ES-I3 (cell line): ENCODE data around the gene PCSK4.
A peak's percentile ranks its signal among the peaks of the same experiment; 100 is the strongest.
"Not testable (repeated sequence)": the region's sequence is repeated elsewhere in the genome, so short reads cannot be mapped to it uniquely, and the experiment has no call there.

Source experiments
- H3K36me3 ChIP-seq: 2 replicates; pipeline ENCODE4 v1.6.1; 2013; ENCODE audit warnings: mild to moderate bottlenecking, low read length, control low read depth, moderate library complexity; ENCODE audit not compliant: insufficient read depth
- H3K4me1 ChIP-seq: 2 replicates; pipeline ENCODE4 v1.6.1; 2013; ENCODE audit warnings: mild to moderate bottlenecking, control low read depth, low read length; ENCODE audit not compliant: insufficient read depth
- H3K9ac ChIP-seq: 2 replicates; pipeline ENCODE4 v1.6.1; 2013; ENCODE audit warnings: low read depth, mild to moderate bottlenecking, low read length, moderate library complexity
- H3K9me3 ChIP-seq: 2 replicates; pipeline ENCODE4 v1.6.1; 2013; ENCODE audit warnings: mild to moderate bottlenecking, low read length, moderate library complexity; ENCODE audit not compliant: control insufficient read depth, insufficient read depth

Gene PCSK4

DNA sequence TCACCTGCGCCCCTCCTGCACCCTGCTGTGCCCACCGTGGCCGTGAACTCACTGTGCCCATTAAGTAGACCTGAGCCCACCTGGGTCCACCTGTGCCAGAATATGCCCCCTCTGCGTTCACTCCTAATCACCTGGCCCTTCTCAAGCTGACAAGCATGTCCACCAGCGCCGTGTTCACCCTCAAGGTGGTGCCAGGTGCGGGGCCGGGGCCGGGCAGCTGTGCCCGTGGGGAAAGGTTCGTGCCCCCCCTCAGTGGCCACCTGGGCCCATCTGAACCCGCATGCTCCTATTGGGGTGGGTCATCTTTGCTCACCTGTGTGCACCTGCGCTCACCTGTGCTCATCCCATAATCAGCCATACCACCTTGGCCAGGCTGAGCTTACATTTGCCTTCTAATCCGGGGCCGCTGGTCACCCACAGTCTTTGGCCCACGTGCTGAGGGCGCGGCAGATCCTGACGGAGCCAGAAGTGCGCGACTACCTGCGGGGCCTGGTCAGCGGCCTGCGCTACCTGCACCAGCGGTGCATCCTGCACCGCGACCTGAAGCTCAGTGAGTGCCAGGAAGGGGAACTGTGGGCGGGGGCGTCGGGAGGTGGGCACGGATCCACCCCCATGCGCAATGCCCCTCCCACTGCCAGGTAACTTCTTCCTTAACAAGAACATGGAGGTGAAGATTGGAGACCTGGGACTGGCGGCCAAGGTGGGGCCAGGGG lies 36.1 kb upstream of the PCSK4 start:
- H3K36me3 ChIP-seq: no peaks in the 10 kb centered on the region
- H3K4me1 ChIP-seq: no peaks in the 10 kb centered on the region
- H3K9me3 ChIP-seq: no peaks in the 10 kb centered on the region
- H3K9ac ChIP-seq: no peak overlapping the region

GRCh38 chr19:1525343-1525742 lies 35.2 kb upstream of the PCSK4 start:
- H3K36me3 ChIP-seq: no peaks in the 10 kb centered on the region
- no peak overlapping the region for H3K9ac ChIP-seq
- H3K4me1 ChIP-seq: no peaks in the 10 kb centered on the region
- no peaks in the 10 kb centered on the region for H3K9me3 ChIP-seq

- Histone ChIP-seq H3K9ac (no peak overlapping the region), H3K9me3 (no peaks in the 10 kb centered on the region), H3K36me3 (no peaks in the 10 kb centered on the region), H3K4me1 (no peaks in the 10 kb centered on the region)
Observed at GRCh38 chr19:1524972-1525325, 34.8 kb upstream of the PCSK4 start.

DNA sequence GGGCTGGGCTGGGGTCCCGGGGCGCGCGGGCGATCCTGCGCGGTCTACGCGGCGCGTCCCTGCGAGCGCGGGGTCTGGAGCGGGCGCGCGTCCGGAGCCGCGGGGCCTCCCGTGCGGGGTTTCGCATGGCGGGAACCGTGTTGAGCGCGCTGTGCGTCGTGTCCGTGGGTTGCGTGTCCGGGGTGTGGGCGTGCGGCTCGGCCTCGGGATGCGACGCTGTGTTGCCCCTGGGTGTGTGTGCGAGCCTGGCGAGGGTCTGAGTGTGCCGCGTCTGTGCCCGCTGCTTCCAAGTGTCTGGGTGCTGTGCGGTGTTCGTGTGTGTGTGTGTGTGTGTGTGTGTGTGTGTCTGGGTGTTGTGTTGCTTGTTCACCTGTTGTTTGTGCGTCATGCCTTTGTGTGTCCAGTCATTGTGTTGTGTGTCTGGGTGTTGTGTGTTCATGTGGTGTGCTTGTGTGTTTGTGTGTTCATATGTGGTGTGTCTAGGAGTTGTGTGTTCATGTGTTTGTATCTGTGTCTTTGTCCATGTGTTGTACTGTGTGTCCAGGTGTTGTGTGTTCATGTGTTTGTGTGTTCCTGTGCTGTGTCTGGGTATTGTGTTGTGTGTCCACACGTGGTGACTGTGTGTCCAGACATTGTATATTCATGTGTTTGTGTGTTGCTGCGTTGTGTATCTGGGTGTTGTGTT lies 34.3 kb upstream of the PCSK4 start:
- peak overlapping the region; percentile 47; the same call in 1 of the 2 replicates for H3K9ac ChIP-seq
- H3K4me1 ChIP-seq: no peaks in the 10 kb centered on the region

GRCh38 chr19:1523412-1524286 lies 33.5 kb upstream of the PCSK4 start, which contains the start of gene PLK5:
PLK5 (plus strand) TSS chr19:1524077; CDS start chr19:1526997, 2,920 bp downstream.
- H3K36me3 ChIP-seq: no peaks in the 10 kb centered on the region
- no peaks in the 10 kb centered on the region for H3K9me3 ChIP-seq
- peak within 1 kb of the TSS; percentile 47; the same call in 1 of the 2 replicates for H3K9ac ChIP-seq
- no peaks in the 10 kb centered on the region for H3K4me1 ChIP-seq

More for the DNA sequence above, 34.3 kb upstream of the PCSK4 start:
- Histone ChIP-seq H3K36me3 (no peaks in the 10 kb centered on the region), H3K9me3 (no peaks in the 10 kb centered on the region)

- H3K4me1 ChIP-seq: no peaks in the 10 kb centered on the region
- no peaks in the 10 kb centered on the region for H3K9me3 ChIP-seq
- H3K36me3 ChIP-seq: no peaks in the 10 kb centered on the region
- no peak overlapping the region for H3K9ac ChIP-seq
Observed at GRCh38 chr19:1522838-1523237, 32.7 kb upstream of the PCSK4 start.

GRCh38 chr19:1522061-1522460 lies 31.9 kb upstream of the PCSK4 start:
- no peaks in the 10 kb centered on the region for H3K36me3 ChIP-seq
- no peaks in the 10 kb centered on the region for H3K4me1 ChIP-seq
- H3K9me3 ChIP-seq: no peaks in the 10 kb centered on the region
- H3K9ac ChIP-seq: no peak overlapping the region

DNA sequence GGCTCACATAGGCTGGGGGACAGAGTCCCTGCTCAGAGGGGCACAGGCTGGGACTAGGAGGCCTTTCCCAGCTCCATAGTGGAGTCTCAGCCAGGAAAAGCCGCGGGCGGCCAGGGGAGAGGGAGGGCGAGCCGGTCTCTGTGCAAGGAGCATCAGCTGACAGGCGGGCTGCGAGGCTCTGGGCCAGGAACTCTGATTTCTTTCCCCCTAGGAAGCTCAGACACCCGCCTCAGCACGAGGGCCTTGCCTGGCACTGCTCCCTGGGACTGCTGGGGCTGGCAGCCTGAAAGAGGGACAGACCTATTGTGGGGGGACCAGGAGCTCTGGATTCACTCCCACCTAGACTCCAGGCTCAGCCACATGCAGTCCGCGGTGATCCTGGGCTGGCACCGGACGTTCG lies 31.5 kb upstream of the PCSK4 start:
- Histone ChIP-seq H3K36me3 (no peaks in the 10 kb centered on the region), H3K9me3 (no peaks in the 10 kb centered on the region), H3K9ac (no peak overlapping the region), H3K4me1 (no peaks in the 10 kb centered on the region)

GRCh38 chr19:1520203-1520780 lies 30.1 kb upstream of the PCSK4 start:
- Histone ChIP-seq H3K9me3 (no peaks in the 10 kb centered on the region), H3K9ac (no peak overlapping the region), H3K36me3 (no peaks in the 10 kb centered on the region), H3K4me1 (no peaks in the 10 kb centered on the region)

DNA sequence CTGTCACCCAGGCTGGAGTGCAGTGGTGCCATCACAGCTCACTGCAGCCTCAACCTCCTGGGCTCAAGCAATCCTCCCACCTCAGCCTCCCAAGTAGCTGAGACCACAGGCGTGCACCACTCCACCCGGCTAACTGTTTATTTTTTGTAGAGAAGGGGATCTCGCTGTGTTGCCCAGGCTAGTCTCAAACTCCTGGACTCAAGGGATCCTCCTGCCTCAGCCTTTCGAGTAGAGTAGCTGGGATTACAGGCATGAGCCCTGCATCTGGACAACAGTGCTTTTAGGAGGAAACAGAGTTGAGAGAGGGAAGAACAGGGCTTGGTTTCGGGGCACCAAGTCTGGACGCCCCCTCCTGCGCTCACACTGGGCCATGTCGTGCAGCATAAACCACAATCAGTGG lies 29.7 kb upstream of the PCSK4 start:
- H3K36me3 ChIP-seq, H3K9ac ChIP-seq, H3K9me3 ChIP-seq, H3K4me1 ChIP-seq: not testable (repeated sequence)

DNA sequence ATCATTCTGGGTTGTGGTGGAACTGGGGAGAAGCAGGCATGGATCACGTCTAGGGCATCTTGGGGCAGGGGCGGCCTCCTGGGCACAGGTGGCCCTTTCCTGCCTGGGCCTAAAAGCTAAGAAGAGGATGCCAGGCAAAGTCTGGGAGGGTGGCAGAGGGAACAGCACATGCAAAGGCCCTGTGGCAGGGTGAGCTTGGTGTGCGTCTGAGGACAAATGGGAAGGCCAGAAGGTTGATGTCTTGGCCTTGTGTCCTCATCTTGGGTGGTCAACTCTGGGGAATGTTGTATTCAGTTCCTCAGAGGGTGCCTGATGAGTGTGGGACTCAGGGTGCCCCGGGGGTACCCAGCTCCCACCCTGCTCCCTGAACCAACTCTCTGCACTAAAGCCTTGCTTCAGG lies 28.3 kb upstream of the PCSK4 start:
- Histone ChIP-seq H3K4me1 (no peaks in the 10 kb centered on the region), H3K36me3 (no peaks in the 10 kb centered on the region), H3K9me3 (no peaks in the 10 kb centered on the region), H3K9ac (no peak overlapping the region)

GRCh38 chr19:1516395-1516753 lies 26.2 kb upstream of the PCSK4 start:
- Histone ChIP-seq H3K4me1 (no peaks in the 10 kb centered on the region), H3K9ac (no peak overlapping the region), H3K36me3 (no peaks in the 10 kb centered on the region), H3K9me3 (no peaks in the 10 kb centered on the region)

DNA sequence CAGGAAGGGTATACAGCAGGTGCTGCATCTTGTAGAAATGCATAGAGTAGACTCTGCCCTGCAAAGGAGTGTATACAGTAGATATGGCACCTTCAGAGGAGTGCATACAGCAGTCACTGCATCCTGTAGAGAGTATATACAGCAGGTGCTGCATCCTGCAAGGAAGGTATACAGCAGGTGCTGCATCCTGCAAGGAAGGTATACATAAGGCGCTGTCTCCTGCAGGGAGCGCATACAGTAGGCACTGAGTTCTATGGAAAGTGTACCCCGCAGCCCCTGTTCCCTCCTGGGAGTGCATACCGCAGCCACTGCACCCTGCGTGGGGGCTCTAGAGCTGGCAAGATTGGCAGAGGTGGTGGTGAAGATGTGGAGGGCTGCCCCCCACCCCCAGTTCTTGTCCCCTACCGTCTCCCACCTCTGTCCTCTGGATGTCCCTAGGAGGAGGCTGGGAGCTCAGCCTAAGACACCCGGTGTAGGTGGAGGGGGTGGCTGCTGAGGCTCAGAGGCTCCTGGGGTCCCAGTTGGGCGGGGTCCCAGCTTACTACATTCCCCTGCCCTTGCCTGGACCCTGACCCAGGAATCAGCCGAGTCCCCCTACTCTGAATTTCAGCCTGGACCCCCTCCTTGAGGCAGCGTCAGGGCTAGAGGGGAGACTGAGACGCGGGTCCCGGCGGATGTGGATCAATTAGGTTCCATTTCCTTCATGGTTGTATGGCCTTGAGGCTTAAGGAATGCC lies 25.0 kb upstream of the PCSK4 start:
- H3K9ac ChIP-seq: no peak overlapping the region
- no peaks in the 10 kb centered on the region for H3K4me1 ChIP-seq
- H3K9me3 ChIP-seq: no peaks in the 10 kb centered on the region
- H3K36me3 ChIP-seq: no peaks in the 10 kb centered on the region

- Histone ChIP-seq H3K9ac (no peak overlapping the region), H3K36me3 (no peaks in the 10 kb centered on the region), H3K9me3 (no peaks in the 10 kb centered on the region), H3K4me1 (no peaks in the 10 kb centered on the region)
Observed at GRCh38 chr19:1514295-1514661, 24.1 kb upstream of the PCSK4 start.
